Measurements from ENCODE around the gene FAM111B.
"Not testable (repeated sequence)": the region's sequence is repeated elsewhere in the genome, so short reads cannot be mapped to it uniquely, and the experiment has no call there.

DNA sequence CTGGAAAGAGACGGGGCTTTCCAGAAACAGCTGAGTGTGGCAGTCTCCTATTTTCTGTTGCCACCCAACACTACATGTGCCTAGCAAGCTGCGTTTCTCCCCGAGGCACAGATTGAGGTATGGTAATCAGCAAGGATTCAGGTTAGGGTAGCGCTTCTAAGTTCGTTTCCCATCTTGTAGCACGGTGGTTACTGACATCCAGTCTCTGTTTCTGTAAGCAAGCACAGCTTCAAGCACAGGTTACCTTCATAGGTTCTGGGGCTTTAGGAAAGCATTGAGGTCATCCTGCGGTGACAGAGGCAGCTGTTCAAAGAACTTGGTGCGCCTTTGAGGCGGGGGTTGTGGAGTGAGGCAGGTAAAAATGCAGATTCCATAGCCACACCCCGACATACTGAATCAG, 684 bp downstream of the FAM111B start:
- not testable (repeated sequence) for TF ChIP-seq POLR2A, TAF1, POLR2AphosphoS5 (IDR thresholded peaks at IDR 0.05; ENCODE audit: low read depth, low read length)

All from GM12891 (cell line).